ENCODE measurements around the gene CXCL1.

The CXCL1 gene

DNA sequence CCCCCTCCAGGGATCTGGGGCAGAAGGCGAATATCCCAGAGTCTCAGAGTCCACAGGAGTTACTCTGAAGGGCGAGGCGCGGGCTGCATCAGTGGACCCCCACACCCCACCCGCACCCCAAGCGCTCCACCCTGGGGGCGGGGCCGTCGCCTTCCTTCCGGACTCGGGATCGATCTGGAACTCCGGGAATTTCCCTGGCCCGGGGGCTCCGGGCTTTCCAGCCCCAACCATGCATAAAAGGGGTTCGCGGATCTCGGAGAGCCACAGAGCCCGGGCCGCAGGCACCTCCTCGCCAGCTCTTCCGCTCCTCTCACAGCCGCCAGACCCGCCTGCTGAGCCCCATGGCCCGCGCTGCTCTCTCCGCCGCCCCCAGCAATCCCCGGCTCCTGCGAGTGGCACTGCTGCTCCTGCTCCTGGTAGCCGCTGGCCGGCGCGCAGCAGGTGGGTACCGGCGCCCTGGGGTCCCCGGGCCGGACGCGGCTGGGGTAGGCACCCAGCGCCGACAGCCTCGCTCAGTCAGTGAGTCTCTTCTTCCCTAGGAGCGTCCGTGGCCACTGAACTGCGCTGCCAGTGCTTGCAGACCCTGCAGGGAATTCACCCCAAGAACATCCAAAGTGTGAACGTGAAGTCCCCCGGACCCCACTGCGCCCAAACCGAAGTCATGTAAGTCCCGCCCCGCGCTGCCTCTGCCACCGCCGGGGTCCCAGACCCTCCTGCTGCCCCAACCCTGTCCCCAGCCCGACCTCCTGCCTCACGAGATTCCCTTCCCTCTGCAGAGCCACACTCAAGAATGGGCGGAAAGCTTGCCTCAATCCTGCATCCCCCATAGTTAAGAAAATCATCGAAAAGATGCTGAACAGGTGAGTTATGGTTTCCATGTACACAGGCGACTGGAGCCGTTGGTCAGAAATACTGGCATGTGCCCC is at the start of gene CXCL1:
Gene CXCL1 (plus strand): TSS at position 264 of the 926 bp plus-strand sequence. CDS start 78 bp downstream, at position 342.
- TF ChIP-seq, protein P1, sequence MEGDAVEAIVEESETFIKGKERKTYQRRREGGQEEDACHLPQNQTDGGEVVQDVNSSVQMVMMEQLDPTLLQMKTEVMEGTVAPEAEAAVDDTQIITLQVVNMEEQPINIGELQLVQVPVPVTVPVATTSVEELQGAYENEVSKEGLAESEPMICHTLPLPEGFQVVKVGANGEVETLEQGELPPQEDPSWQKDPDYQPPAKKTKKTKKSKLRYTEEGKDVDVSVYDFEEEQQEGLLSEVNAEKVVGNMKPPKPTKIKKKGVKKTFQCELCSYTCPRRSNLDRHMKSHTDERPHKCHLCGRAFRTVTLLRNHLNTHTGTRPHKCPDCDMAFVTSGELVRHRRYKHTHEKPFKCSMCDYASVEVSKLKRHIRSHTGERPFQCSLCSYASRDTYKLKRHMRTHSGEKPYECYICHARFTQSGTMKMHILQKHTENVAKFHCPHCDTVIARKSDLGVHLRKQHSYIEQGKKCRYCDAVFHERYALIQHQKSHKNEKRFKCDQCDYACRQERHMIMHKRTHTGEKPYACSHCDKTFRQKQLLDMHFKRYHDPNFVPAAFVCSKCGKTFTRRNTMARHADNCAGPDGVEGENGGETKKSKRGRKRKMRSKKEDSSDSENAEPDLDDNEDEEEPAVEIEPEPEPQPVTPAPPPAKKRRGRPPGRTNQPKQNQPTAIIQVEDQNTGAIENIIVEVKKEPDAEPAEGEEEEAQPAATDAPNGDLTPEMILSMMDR (IDR thresholded peaks at IDR 0.05; ENCODE audit: insufficient read depth, missing control alignments): no peak
- FAIRE-seq (no peak), DNase-seq (ENCODE audit: insufficient read length, low spot score) (no peak)

GRCh38 chr4:73821325-73821724 is 47.9 kb upstream of the CXCL1 start:
- DNase-seq (ENCODE audit: insufficient read length, low spot score) (no peak), FAIRE-seq (no peak)
- TF ChIP-seq, protein P1 (IDR thresholded peaks at IDR 0.05; ENCODE audit: insufficient read depth, missing control alignments): no peak

DNA sequence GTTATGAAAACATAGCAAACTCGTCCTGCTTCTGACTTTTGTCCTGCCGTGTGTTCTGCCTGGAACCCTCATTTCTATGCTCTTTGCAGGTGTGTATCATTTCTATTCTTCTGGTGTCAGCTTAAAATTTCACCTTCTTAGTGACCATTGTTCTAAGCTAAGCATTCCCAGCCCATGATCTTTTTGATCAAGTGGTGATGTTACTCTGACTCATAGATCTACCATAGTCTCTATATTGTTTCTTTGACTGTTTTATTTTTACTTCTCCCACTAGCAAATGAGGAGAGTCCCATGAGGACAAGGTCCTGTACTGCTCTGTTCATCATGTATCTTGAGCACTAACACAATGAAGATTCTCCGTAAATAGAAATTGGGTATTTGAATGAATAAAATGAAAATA is 46.8 kb upstream of the CXCL1 start:
- FAIRE-seq (no peak), DNase-seq (ENCODE audit: insufficient read length, low spot score) (no peak)
- TF ChIP-seq, protein P1 (IDR thresholded peaks at IDR 0.05; ENCODE audit: insufficient read depth, missing control alignments): no peak

DNA sequence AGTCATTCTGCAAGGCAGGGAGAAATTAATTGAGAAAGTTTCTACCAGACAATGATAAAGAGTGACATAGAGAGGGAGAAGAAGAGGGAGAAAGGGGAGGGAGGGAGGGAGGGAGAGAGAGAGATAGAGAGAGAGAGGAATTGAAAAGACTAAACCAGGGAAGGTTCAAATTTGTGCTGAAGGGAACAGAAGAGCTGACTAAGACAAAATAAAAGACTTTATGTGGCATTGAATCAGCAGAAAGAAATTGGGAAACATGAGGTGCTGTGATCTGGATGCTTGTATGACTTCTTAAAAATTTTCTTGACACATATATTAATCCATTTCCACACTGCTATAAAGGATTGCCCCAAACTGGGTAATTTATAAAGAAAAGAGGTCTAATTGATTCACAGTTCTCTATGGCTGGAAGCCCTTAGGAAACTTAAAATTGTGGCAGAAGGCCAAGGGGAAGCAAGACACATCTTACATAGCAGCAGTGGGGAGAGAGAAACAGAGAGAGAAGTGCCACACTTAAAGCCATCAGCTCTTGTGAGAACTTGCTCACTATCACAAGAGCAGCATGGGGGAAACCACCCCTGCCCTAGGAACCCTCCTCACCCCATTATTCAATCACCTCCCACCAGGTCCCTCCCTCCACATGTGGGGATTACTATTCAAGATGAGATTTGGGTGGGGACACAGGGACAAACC is 46.2 kb upstream of the CXCL1 start:
- TF ChIP-seq, protein P1 (IDR thresholded peaks at IDR 0.05; ENCODE audit: insufficient read depth, missing control alignments): no peak
- FAIRE-seq (no peak), DNase-seq (ENCODE audit: insufficient read length, low spot score) (no peak)

GRCh38 chr4:73823760-73824159 is 45.4 kb upstream of the CXCL1 start:
- TF ChIP-seq, protein P1 (IDR thresholded peaks at IDR 0.05; ENCODE audit: insufficient read depth, missing control alignments): no peak
- DNase-seq (ENCODE audit: insufficient read length, low spot score) (no peak), FAIRE-seq (no peak)

DNA sequence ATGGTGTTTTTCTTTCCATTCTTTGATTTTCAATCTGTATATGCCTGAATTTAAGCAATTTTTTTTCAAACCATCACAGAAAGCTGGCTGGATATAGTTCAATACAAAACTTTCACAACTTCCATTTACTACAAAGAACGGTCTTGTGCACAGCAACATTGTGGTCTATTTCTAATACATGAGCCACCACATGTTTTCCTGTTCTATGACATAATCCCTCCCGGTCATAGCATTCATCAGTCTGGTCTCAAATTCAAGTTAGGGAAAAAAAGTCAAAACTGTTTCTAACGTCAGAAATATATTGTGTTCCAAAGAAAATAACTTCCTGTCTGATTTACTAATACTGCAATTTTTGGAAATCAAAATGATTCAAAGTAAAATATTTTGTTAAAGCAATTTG is 40.2 kb upstream of the CXCL1 start:
- TF ChIP-seq, protein P1 (IDR thresholded peaks at IDR 0.05; ENCODE audit: insufficient read depth, missing control alignments): no peak
- DNase-seq (ENCODE audit: insufficient read length, low spot score): no peak

More for the DNA sequence above, 40.2 kb upstream of the CXCL1 start:
- no peak for FAIRE-seq

Measured in D721Med (cell line).